ENCODE results near the gene RBFOX1. TPM values are rescaled to one million over a fixed set of nuclear protein-coding genes. Genes with fewer than 3 reads are reported as not detected.

RBFOX1 gene
- total RNA-seq, 1 donor from 2014 or later: not detected

- Mint-ChIP-seq H3K9me3 (ENCODE audit: unreplicated experiment) (peaks cover 14% of the 10 kb centered on the region), H3K27me3 (ENCODE audit: unreplicated experiment) (no peaks in the 10 kb centered on the region), H3K36me3 (ENCODE audit: unreplicated experiment) (no peaks in the 10 kb centered on the region), H3K4me3 (ENCODE audit: unreplicated experiment) (no peak overlapping the region), H3K4me1 (ENCODE audit: unreplicated experiment) (no peaks in the 10 kb centered on the region), H3K27ac (ENCODE audit: unreplicated experiment) (no peak overlapping the region)
- no peak for DNase-seq (ENCODE audit: extremely low spot score, unreplicated experiment)
- no peak for TF ChIP-seq CTCF (IDR thresholded peaks at IDR 0.05)
These were observed 49.0 kb downstream of the RBFOX1 start for GRCh38 chr16:7381671-7382070.

GRCh38 chr16:7382521-7382920, 49.9 kb downstream of the RBFOX1 start:
- no peaks in the 10 kb centered on the region for H3K36me3 Mint-ChIP-seq (ENCODE audit: unreplicated experiment)
- no peak overlapping the region for H3K27ac Mint-ChIP-seq (ENCODE audit: unreplicated experiment)
- H3K9me3 Mint-ChIP-seq (ENCODE audit: unreplicated experiment): peaks cover 14% of the 10 kb centered on the region
- no peak for TF ChIP-seq CTCF (IDR thresholded peaks at IDR 0.05)
- no peaks in the 10 kb centered on the region for H3K27me3 Mint-ChIP-seq (ENCODE audit: unreplicated experiment)
- no peaks in the 10 kb centered on the region for H3K4me1 Mint-ChIP-seq (ENCODE audit: unreplicated experiment)
- no peak for DNase-seq (ENCODE audit: extremely low spot score, unreplicated experiment)
- H3K4me3 Mint-ChIP-seq (ENCODE audit: unreplicated experiment): no peak overlapping the region

- H3K4me3 Mint-ChIP-seq (ENCODE audit: unreplicated experiment): no peak overlapping the region
- H3K4me1 Mint-ChIP-seq (ENCODE audit: unreplicated experiment): no peaks in the 10 kb centered on the region
- H3K36me3 Mint-ChIP-seq (ENCODE audit: unreplicated experiment): no peaks in the 10 kb centered on the region
- H3K9me3 Mint-ChIP-seq (ENCODE audit: unreplicated experiment): peaks cover 24% of the 10 kb centered on the region
- no peaks in the 10 kb centered on the region for H3K27me3 Mint-ChIP-seq (ENCODE audit: unreplicated experiment)
- TF ChIP-seq CTCF (IDR thresholded peaks at IDR 0.05): no peak
- no peak overlapping the region for H3K27ac Mint-ChIP-seq (ENCODE audit: unreplicated experiment)
- no peak for DNase-seq (ENCODE audit: extremely low spot score, unreplicated experiment)
These were observed 58.3 kb downstream of the RBFOX1 start for GRCh38 chr16:7390974-7391373.

GRCh38 chr16:7391694-7392093, 59.0 kb downstream of the RBFOX1 start:
- TF ChIP-seq CTCF (IDR thresholded peaks at IDR 0.05): no peak
- Mint-ChIP-seq H3K36me3 (ENCODE audit: unreplicated experiment) (no peaks in the 10 kb centered on the region), H3K27ac (ENCODE audit: unreplicated experiment) (no peak overlapping the region), H3K4me1 (ENCODE audit: unreplicated experiment) (no peaks in the 10 kb centered on the region), H3K27me3 (ENCODE audit: unreplicated experiment) (no peaks in the 10 kb centered on the region), H3K9me3 (ENCODE audit: unreplicated experiment) (peaks cover 24% of the 10 kb centered on the region), H3K4me3 (ENCODE audit: unreplicated experiment) (no peak overlapping the region)
- no peak for DNase-seq (ENCODE audit: extremely low spot score, unreplicated experiment)

GRCh38 chr16:7392206-7392605, 59.6 kb downstream of the RBFOX1 start:
- DNase-seq (ENCODE audit: extremely low spot score, unreplicated experiment): no peak
- Mint-ChIP-seq H3K4me3 (ENCODE audit: unreplicated experiment) (no peak overlapping the region), H3K27ac (ENCODE audit: unreplicated experiment) (no peak overlapping the region), H3K9me3 (ENCODE audit: unreplicated experiment) (peaks cover 24% of the 10 kb centered on the region), H3K4me1 (ENCODE audit: unreplicated experiment) (no peaks in the 10 kb centered on the region), H3K27me3 (ENCODE audit: unreplicated experiment) (no peaks in the 10 kb centered on the region), H3K36me3 (ENCODE audit: unreplicated experiment) (no peaks in the 10 kb centered on the region)
- TF ChIP-seq CTCF (IDR thresholded peaks at IDR 0.05): no peak
